ENCODE results near the gene BRAT1.
A peak's percentile ranks its signal among the peaks of the same experiment; 100 is the strongest.
"Not testable (repeated sequence)": the region's sequence is repeated elsewhere in the genome, so short reads cannot be mapped to it uniquely, and the experiment has no call there.

BRAT1 gene

GRCh38 chr7:2555121-2556052 lies at the start of gene BRAT1:
Gene BRAT1 (minus strand): TSS chr7:2555524. CDS start chr7:2554431, 1,093 bp downstream.
- peak; percentile 95 for DNase-seq (ENCODE audit: low read depth in 2 of 2)

- DNase-seq (ENCODE audit: low read depth in 2 of 2), result no peak
These were observed 49.4 kb upstream of the BRAT1 start for GRCh38 chr7:2604608-2605174.

GRCh38 chr7:2603044-2603965 lies 48.0 kb upstream of the BRAT1 start:
- no peak for DNase-seq (ENCODE audit: low read depth in 2 of 2)

GRCh38 chr7:2602406-2603043 lies 47.2 kb upstream of the BRAT1 start:
- no peak for DNase-seq (ENCODE audit: low read depth in 2 of 2)

- no peak for DNase-seq (ENCODE audit: low read depth in 2 of 2)
These were observed 46.6 kb upstream of the BRAT1 start for GRCh38 chr7:2601907-2602306.

- no peak for DNase-seq (ENCODE audit: low read depth in 2 of 2)
These were observed 45.7 kb upstream of the BRAT1 start for GRCh38 chr7:2601065-2601464.

- no peak for DNase-seq (ENCODE audit: low read depth in 2 of 2)
These were observed 43.0 kb upstream of the BRAT1 start for GRCh38 chr7:2598154-2598823.

- DNase-seq (ENCODE audit: low read depth in 2 of 2), result no peak
These were observed 41.9 kb upstream of the BRAT1 start for GRCh38 chr7:2597273-2597640.

- no peak for DNase-seq (ENCODE audit: low read depth in 2 of 2)
These were observed 41.3 kb upstream of the BRAT1 start for GRCh38 chr7:2596464-2597272.

GRCh38 chr7:2595258-2595860 lies 40.0 kb upstream of the BRAT1 start:
- no peak for DNase-seq (ENCODE audit: low read depth in 2 of 2)

- no peak for DNase-seq (ENCODE audit: low read depth in 2 of 2)
These were observed 39.3 kb upstream of the BRAT1 start for GRCh38 chr7:2594599-2594998.

GRCh38 chr7:2593036-2593727 lies 37.9 kb upstream of the BRAT1 start:
- no peak for DNase-seq (ENCODE audit: low read depth in 2 of 2)

GRCh38 chr7:2592375-2592865 lies 37.1 kb upstream of the BRAT1 start:
- DNase-seq (ENCODE audit: low read depth in 2 of 2), result no peak

GRCh38 chr7:2589941-2590340 lies 34.6 kb upstream of the BRAT1 start:
- not testable (repeated sequence) for DNase-seq (ENCODE audit: low read depth in 2 of 2)

- DNase-seq (ENCODE audit: low read depth in 2 of 2), result no peak
These were observed 34.0 kb upstream of the BRAT1 start for GRCh38 chr7:2589341-2589740.

GRCh38 chr7:2587778-2588177 lies 32.5 kb upstream of the BRAT1 start:
- no peak for DNase-seq (ENCODE audit: low read depth in 2 of 2)

GRCh38 chr7:2587134-2587533 lies 31.8 kb upstream of the BRAT1 start:
- DNase-seq (ENCODE audit: low read depth in 2 of 2), result no peak

- no peak for DNase-seq (ENCODE audit: low read depth in 2 of 2)
These were observed 31.1 kb upstream of the BRAT1 start for GRCh38 chr7:2586326-2587020.

Data from stimulated activated CD8-positive, alpha-beta memory T cell treated with anti-CD3 and anti-CD28 coated beads, Interleukin-2, amount 100 ng/mL, for 48 hours (primary cell).